Astrocyte of the cerebellum (primary cell): ENCODE data around the gene CRYBG3.

Experiments
- DNase-seq: peaks from one replicate; pipeline ENCODE4 v3.0.0-alpha.2; 2011; ENCODE audit warnings: low read depth
- H3K4me3 ChIP-seq: 2 replicates; pipeline ENCODE4 v1.5.1; 2011; ENCODE audit warnings: mild to moderate bottlenecking, low read depth, low read length, moderate library complexity
- CTCF ChIP-seq: IDR thresholded peaks from 2 replicates; pipeline ENCODE4 v1.5.1; 2012; ENCODE audit warnings: low read length, low read depth, moderate library complexity, mild to moderate bottlenecking; ENCODE audit errors: missing control alignments
- in situ Hi-C: cut with HindIII; loops from 2 replicates; pipeline ENCODE4 v1.10.0; 2017; ENCODE audit warnings: low sequenced_read_pairs

Gene CRYBG3

GRCh38 chr3:97871801-97872524 lies 50.2 kb downstream of the CRYBG3 start:
- no peak overlapping the region for H3K4me3 ChIP-seq

GRCh38 chr3:97872525-97873042 lies 50.8 kb downstream of the CRYBG3 start:
- no peak for DNase-seq
- H3K4me3 ChIP-seq: no peak overlapping the region
- no peak for TF ChIP-seq CTCF
- in situ Hi-C loops: no loop called here

More at GRCh38 chr3:97871801-97872524, 50.2 kb downstream of the CRYBG3 start:
- TF ChIP-seq CTCF: no peak
- in situ Hi-C loops: no loop called here
- DNase-seq: peak; percentile 73

GRCh38 chr3:97880267-97880666 lies 58.5 kb downstream of the CRYBG3 start:
- in situ Hi-C loops: no loop called here
- H3K4me3 ChIP-seq: no peak overlapping the region
- DNase-seq: no peak
- TF ChIP-seq CTCF: no peak

- in situ Hi-C loops: no loop called here
- H3K4me3 ChIP-seq: no peak overlapping the region
- peak; percentile 71 for DNase-seq
- no peak for TF ChIP-seq CTCF
Observed at GRCh38 chr3:97882975-97883598, 61.3 kb downstream of the CRYBG3 start.

- no peak overlapping the region for H3K4me3 ChIP-seq
- no peak for DNase-seq
- no peak for TF ChIP-seq CTCF
- in situ Hi-C loops: no loop called here
Observed at GRCh38 chr3:97883736-97884135, 61.9 kb downstream of the CRYBG3 start.

- no peak for TF ChIP-seq CTCF
- DNase-seq: no peak
- in situ Hi-C loops: no loop called here
- H3K4me3 ChIP-seq: no peak overlapping the region
Observed at GRCh38 chr3:97884586-97885123, 62.8 kb downstream of the CRYBG3 start.
